Nephron (organoid): ENCODE data around the gene TLE4.
A peak's percentile ranks its signal among the peaks of the same experiment; 100 is the strongest.

Experiments used
- H3K27ac Mint-ChIP-seq, 3 experiments: 2 replicates each; pipeline ENCODE4 v1.8.0; 2020; ENCODE audit warnings: mixed read lengths in 3 of 3, mild to moderate bottlenecking in 2 of 3, moderate library complexity in 1 of 3
- H3K27me3 Mint-ChIP-seq: 2 replicates; pipeline ENCODE4 v1.8.0; 2021; ENCODE audit warnings: low read depth, mild to moderate bottlenecking, moderate library complexity, mixed read lengths
- H3K36me3 Mint-ChIP-seq: 2 replicates; pipeline ENCODE4 v1.8.0; 2020; ENCODE audit warnings: low read depth, mixed read lengths
- H3K4me1 Mint-ChIP-seq: 2 replicates; pipeline ENCODE4 v1.8.0; 2020; ENCODE audit warnings: mixed read lengths
- H3K4me3 Mint-ChIP-seq, 3 experiments: 2 replicates each; pipeline ENCODE4 v1.8.0; 2020; ENCODE audit warnings: mild to moderate bottlenecking in 3 of 3, mixed read lengths in 3 of 3, moderate library complexity in 2 of 3
- H3K9me3 Mint-ChIP-seq: 2 replicates; pipeline ENCODE4 v1.8.0; 2020; ENCODE audit warnings: mixed read lengths
- TF ChIP-seq, protein P1 (sequence below), 3 experiments: fragments of 200-600 bp; sonication (generic); IDR thresholded peaks; one replicate each; pipeline ENCODE4 v1.5.0; 2021; ENCODE audit warnings: antibody characterized with exemption in 3 of 3; ENCODE audit not compliant: unreplicated experiment in 3 of 3

Gene TLE4

GRCh38 chr9:79569814-79570447 lies 1.8 kb upstream of the TLE4 start:
- Mint-ChIP-seq H3K4me3 (no peak overlapping the region), H3K9me3 (no peaks in the 10 kb centered on the region), H3K27ac (peak overlapping the region in 1 of 3 experiments; percentile 81), H3K36me3 (no peaks in the 10 kb centered on the region), H3K4me1 (peaks cover 24% of the 10 kb centered on the region), H3K27me3 (peaks cover 13% of the 10 kb centered on the region)
- TF ChIP-seq, protein P1, sequence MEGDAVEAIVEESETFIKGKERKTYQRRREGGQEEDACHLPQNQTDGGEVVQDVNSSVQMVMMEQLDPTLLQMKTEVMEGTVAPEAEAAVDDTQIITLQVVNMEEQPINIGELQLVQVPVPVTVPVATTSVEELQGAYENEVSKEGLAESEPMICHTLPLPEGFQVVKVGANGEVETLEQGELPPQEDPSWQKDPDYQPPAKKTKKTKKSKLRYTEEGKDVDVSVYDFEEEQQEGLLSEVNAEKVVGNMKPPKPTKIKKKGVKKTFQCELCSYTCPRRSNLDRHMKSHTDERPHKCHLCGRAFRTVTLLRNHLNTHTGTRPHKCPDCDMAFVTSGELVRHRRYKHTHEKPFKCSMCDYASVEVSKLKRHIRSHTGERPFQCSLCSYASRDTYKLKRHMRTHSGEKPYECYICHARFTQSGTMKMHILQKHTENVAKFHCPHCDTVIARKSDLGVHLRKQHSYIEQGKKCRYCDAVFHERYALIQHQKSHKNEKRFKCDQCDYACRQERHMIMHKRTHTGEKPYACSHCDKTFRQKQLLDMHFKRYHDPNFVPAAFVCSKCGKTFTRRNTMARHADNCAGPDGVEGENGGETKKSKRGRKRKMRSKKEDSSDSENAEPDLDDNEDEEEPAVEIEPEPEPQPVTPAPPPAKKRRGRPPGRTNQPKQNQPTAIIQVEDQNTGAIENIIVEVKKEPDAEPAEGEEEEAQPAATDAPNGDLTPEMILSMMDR (IDR thresholded peaks at IDR 0.05; ENCODE audit: unreplicated experiment in 3 of 3), result no peak

DNA sequence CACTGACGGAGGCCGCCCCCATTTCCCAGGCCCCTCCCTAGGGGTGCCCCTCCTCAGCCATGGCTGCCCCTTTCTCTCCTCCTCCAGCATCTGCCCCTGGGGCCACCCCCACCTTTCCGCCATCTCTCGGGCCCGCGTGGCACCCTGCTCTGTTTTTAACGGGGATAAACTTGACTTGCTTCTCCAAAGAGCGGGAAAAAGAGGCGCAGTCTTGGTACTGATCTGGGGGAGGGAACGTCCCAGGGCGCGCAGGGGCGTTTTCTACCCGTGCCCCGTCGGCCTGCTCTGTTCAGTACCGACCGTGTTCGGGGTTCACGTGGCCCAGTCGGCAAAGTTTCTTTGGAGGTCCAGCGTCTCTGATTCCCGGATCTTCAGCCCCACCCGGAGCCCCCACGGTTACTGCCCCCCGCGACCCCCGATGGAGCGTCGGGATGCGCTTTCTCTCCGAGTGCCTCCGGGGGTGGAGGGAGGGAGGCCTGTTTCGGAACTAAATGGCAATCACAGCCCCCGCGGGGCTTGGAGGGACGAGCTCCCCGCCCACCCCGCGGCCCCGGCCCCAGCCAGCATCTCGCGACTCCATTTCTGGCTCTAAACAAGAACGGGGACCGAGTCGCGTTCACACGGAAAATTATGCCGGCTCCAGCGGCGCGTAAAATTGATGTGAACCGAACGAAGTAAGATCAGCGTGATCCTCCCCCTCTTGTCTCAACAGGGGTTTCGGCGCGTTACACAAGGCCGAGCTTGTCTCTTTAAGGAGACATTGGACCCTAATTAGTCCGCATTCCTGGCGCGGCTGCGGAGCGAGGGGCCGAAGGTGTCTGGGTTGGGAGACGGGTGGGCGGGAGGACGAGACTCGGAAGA lies 1.1 kb upstream of the TLE4 start:
- TF ChIP-seq, protein P1 (IDR thresholded peaks at IDR 0.05; ENCODE audit: unreplicated experiment in 3 of 3), result no peak
- Mint-ChIP-seq H3K4me3 (no peak overlapping the region), H3K27ac (peak overlapping the region in 1 of 3 experiments; percentile 81), H3K9me3 (no peaks in the 10 kb centered on the region), H3K4me1 (peaks cover 28% of the 10 kb centered on the region), H3K27me3 (peaks cover 11% of the 10 kb centered on the region), H3K36me3 (peaks cover 2% of the 10 kb centered on the region)

- TF ChIP-seq, protein P1 (IDR thresholded peaks at IDR 0.05; ENCODE audit: unreplicated experiment in 3 of 3), result no peak
- no peak overlapping the region for H3K27ac Mint-ChIP-seq
- peaks cover 37% of the 10 kb centered on the region for H3K4me1 Mint-ChIP-seq
- H3K9me3 Mint-ChIP-seq, result no peaks in the 10 kb centered on the region
- H3K27me3 Mint-ChIP-seq, result peaks cover 8% of the 10 kb centered on the region
- H3K4me3 Mint-ChIP-seq, result peak overlapping the region in 1 of 3 experiments; percentile 78
- H3K36me3 Mint-ChIP-seq, result peaks cover 12% of the 10 kb centered on the region
Observed at GRCh38 chr9:79572032-79572607, 355 bp downstream of the TLE4 start.

GRCh38 chr9:79572608-79573411 lies 1.0 kb downstream of the TLE4 start:
- H3K36me3 Mint-ChIP-seq, result peaks cover 16% of the 10 kb centered on the region
- TF ChIP-seq, protein P1 (IDR thresholded peaks at IDR 0.05; ENCODE audit: unreplicated experiment in 3 of 3), result no peak
- no peak overlapping the region for H3K27ac Mint-ChIP-seq
- peaks cover 5% of the 10 kb centered on the region for H3K27me3 Mint-ChIP-seq
- H3K4me3 Mint-ChIP-seq, result peak overlapping the region; percentile 93 to 96 (median 95)
- H3K4me1 Mint-ChIP-seq, result peaks cover 44% of the 10 kb centered on the region
- H3K9me3 Mint-ChIP-seq, result no peaks in the 10 kb centered on the region

GRCh38 chr9:79573412-79573923 lies 1.7 kb downstream of the TLE4 start:
- Mint-ChIP-seq H3K4me1 (peaks cover 48% of the 10 kb centered on the region), H3K9me3 (no peaks in the 10 kb centered on the region), H3K4me3 (peak overlapping the region; percentile 93 to 96 (median 95)), H3K36me3 (peaks cover 20% of the 10 kb centered on the region), H3K27ac (peak overlapping the region; percentile 73 to 95 (median 92)), H3K27me3 (peaks cover 5% of the 10 kb centered on the region)
- TF ChIP-seq, protein P1 (IDR thresholded peaks at IDR 0.05; ENCODE audit: unreplicated experiment in 3 of 3), result no peak
